DMS53 (cell line): ENCODE measurements around the gene GRK5.

ENCODE experiments used
- DNase-seq: peaks from one replicate; lab custom pipeline; 2025; lab: John Stamatoyannopoulos, UW

The GRK5 gene

GRCh38 chr10:119316002-119316358 lies 108.6 kb downstream of the GRK5 start:
- no peak for DNase-seq

- peak; percentile 83 for DNase-seq
Measured at GRCh38 chr10:119316729-119317097, 109.3 kb downstream of the GRK5 start.

GRCh38 chr10:119318411-119319160 lies 111.2 kb downstream of the GRK5 start:
- DNase-seq = no peak

GRCh38 chr10:119319161-119319919 lies 112.0 kb downstream of the GRK5 start:
- peak; percentile 48 for DNase-seq

- no peak for DNase-seq
Measured at GRCh38 chr10:119319920-119320258, 112.5 kb downstream of the GRK5 start.

GRCh38 chr10:119320981-119321380 lies 113.6 kb downstream of the GRK5 start:
- no peak for DNase-seq

- DNase-seq = no peak
Measured at GRCh38 chr10:119323085-119324016, 116.0 kb downstream of the GRK5 start.

GRCh38 chr10:119325131-119325530 lies 117.8 kb downstream of the GRK5 start:
- DNase-seq = peak; percentile 34

- DNase-seq = no peak
Measured at GRCh38 chr10:119326167-119326566, 118.8 kb downstream of the GRK5 start.

- DNase-seq = no peak
Measured at GRCh38 chr10:119327096-119327745, 119.8 kb downstream of the GRK5 start.

GRCh38 chr10:119328223-119328622 lies 120.9 kb downstream of the GRK5 start:
- DNase-seq = no peak

GRCh38 chr10:119330342-119330741 lies 123.0 kb downstream of the GRK5 start:
- no peak for DNase-seq

- no peak for DNase-seq
Measured at GRCh38 chr10:119331061-119331460, 123.7 kb downstream of the GRK5 start.

- peak; percentile 20 for DNase-seq
Measured at GRCh38 chr10:119333146-119333792, 125.9 kb downstream of the GRK5 start.

- DNase-seq = no peak
Measured at GRCh38 chr10:119335671-119336353, 128.4 kb downstream of the GRK5 start.

GRCh38 chr10:119336599-119336998 lies 129.2 kb downstream of the GRK5 start:
- no peak for DNase-seq

- DNase-seq = no peak
Measured at GRCh38 chr10:119337223-119337622, 129.9 kb downstream of the GRK5 start.

- no peak for DNase-seq
Measured at GRCh38 chr10:119337796-119338432, 130.5 kb downstream of the GRK5 start.

- DNase-seq = no peak
Measured at GRCh38 chr10:119339109-119339508, 131.7 kb downstream of the GRK5 start.

- no peak for DNase-seq
Measured at GRCh38 chr10:119340893-119341458, 133.6 kb downstream of the GRK5 start.
